ENCODE measurements around the gene HOXA6. TPM values are rescaled to one million over a fixed set of nuclear protein-coding genes. Genes with fewer than 3 reads are reported as not detected.

Gene HOXA6
- polyA plus RNA-seq, 3 donors: not detected

DNA sequence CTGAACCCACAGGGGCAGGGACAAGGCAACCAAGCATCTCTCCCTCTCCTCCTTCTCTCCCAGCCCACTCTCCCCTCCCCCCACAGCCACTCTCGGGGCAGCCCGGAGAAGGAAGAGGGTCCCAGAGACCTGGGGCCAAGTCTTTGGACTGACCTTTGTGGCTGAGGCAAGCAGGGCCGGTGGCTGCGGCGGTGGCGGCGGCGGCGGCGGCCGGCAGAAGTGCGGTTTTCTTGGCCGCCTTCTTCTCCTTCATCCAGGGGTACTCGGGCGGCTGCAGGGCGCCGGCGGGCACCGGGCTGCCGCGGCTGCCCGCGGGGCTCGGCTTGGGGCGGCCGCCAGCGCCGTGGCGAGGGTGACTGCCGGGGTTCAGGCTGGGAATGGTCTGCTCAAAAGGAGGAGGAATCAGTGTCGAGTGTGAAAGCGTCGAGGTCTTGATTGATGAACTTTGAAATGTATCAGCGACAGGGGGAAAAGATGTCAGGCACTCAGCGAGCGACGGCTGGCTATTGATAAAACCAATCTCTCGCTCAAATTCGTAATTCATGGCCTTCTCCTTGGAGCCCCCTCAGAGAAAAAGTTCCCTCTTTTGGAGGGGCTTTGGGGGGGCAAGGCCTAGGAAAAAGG, 45.5 kb downstream of the HOXA6 start:
- WGBS (ENCODE audit: insufficient coverage): 5% methylated on average over 29 of the region's 39 CpGs
- H2AFZ ChIP-seq (ENCODE audit: insufficient read depth, low read depth, low read length, poor library complexity, severe bottlenecking): no peak overlapping the region
- Mint-ChIP-seq H3K9me3 (peaks cover 0 to 46% (median 19%) of the 10 kb centered on the region in 7 donors), H3K36me3 (peaks cover 54 to 57% of the 10 kb centered on the region in 2 donors), H3K4me3 (peak overlapping the region in 1 of 2 donors; percentile 88), H3K4me1 (peaks cover 48% of the 10 kb centered on the region), H3K27ac (peak overlapping the region in 1 of 7 donors; percentile 3), H3K27me3 (ENCODE audit: low read depth in 3 of 3) (peaks cover 76 to 96% (median 84%) of the 10 kb centered on the region in 3 donors)
- H3K36me3 ChIP-seq (replicated peaks in 1 of 2; ENCODE audit: control insufficient read depth in 1 of 2, insufficient read depth in 2 of 2, low read length in 2 of 2): peaks cover 9 to 32% of the 10 kb centered on the region in 2 donors
- H4K20me1 ChIP-seq (ENCODE audit: insufficient read depth, low read length): peaks cover 82% of the 10 kb centered on the region
- H3K9ac ChIP-seq (ENCODE audit: insufficient read depth, low read length, poor library complexity, severe bottlenecking): no peak overlapping the region
- peaks cover 32 to 36% of the 10 kb centered on the region in 2 donors for H3K4me1 ChIP-seq (ENCODE audit: control insufficient read depth in 1 of 2, insufficient read depth in 2 of 2, low read length in 2 of 2)
- no peak overlapping the region for H3K27ac ChIP-seq (ENCODE audit: low read depth in 1 of 2, low read length in 2 of 2)
- peak overlapping the region; percentile 49 for H3K4me2 ChIP-seq (replicated peaks; ENCODE audit: extremely low read depth, low read length, poor library complexity, severe bottlenecking)
- H3K27me3 ChIP-seq (ENCODE audit: control insufficient read depth in 2 of 2, insufficient read depth in 2 of 2, low read length in 2 of 2): peaks cover 56 to 92% of the 10 kb centered on the region in 2 donors
- DNase-seq: no peak
- no peak overlapping the region for H3K4me3 ChIP-seq (replicated peaks in 1 of 3; ENCODE audit: low read depth in 2 of 3, low read length in 3 of 3)
- intact Hi-C loops (cut with micrococcal nuclease): no loop called here
- TF ChIP-seq, protein P1, sequence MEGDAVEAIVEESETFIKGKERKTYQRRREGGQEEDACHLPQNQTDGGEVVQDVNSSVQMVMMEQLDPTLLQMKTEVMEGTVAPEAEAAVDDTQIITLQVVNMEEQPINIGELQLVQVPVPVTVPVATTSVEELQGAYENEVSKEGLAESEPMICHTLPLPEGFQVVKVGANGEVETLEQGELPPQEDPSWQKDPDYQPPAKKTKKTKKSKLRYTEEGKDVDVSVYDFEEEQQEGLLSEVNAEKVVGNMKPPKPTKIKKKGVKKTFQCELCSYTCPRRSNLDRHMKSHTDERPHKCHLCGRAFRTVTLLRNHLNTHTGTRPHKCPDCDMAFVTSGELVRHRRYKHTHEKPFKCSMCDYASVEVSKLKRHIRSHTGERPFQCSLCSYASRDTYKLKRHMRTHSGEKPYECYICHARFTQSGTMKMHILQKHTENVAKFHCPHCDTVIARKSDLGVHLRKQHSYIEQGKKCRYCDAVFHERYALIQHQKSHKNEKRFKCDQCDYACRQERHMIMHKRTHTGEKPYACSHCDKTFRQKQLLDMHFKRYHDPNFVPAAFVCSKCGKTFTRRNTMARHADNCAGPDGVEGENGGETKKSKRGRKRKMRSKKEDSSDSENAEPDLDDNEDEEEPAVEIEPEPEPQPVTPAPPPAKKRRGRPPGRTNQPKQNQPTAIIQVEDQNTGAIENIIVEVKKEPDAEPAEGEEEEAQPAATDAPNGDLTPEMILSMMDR (IDR thresholded peaks at IDR 0.05): no peak
- H3K9me3 ChIP-seq (replicated peaks in 1 of 2; ENCODE audit: control insufficient read depth in 1 of 2, insufficient read depth in 1 of 2, low read length in 2 of 2): peaks cover 0 to 24% of the 10 kb centered on the region in 2 donors
- H3K79me2 ChIP-seq (ENCODE audit: insufficient read depth, low read length): peaks cover 20% of the 10 kb centered on the region

DNA sequence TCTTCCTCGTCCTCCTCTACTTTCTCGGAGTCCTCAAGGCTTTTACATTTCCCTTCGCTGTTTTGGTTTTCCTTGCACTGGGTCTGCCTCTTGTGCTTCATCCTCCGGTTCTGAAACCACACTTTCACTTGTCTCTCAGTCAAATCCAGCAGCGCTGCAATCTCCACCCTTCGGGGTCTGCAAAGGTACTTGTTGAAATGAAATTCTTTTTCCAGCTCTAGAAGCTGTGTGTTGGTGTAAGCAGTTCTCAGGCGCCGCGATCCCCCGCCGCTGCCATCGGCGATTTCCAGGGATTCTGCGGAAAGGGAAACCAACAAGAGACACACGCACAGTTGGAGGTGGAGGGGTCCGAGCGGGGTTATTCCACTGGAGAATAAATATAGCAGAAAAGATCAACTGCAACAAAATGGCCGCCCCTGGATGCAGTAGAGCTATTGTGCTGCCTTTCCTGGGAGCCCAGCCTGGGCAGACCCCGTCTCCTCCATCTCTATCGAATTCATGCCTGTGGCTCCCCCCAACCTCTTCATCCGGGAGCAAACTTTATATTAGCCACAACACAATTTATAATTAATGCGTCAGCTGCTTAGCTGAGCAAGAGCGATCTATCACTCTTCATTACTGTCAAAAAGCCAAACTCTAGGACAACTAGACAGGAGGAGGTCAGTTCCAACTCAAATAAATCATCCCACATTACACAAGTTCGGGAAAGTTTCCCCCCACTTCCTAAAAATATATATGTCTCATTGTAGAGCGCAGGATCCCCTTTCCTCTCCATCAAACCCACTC, 46.2 kb downstream of the HOXA6 start:
- Mint-ChIP-seq H3K4me1 (peaks cover 50% of the 10 kb centered on the region), H3K9me3 (peaks cover 0 to 46% (median 19%) of the 10 kb centered on the region in 7 donors), H3K27ac (no peak overlapping the region), H3K27me3 (ENCODE audit: low read depth in 3 of 3) (peaks cover 77 to 94% (median 84%) of the 10 kb centered on the region in 3 donors), H3K4me3 (peak overlapping the region in 1 of 2 donors; percentile 79), H3K36me3 (peaks cover 54 to 57% of the 10 kb centered on the region in 2 donors)
- intact Hi-C loops (cut with micrococcal nuclease): no loop called here
- Histone ChIP-seq H3K79me2 (ENCODE audit: insufficient read depth, low read length) (peaks cover 27% of the 10 kb centered on the region), H3K4me2 (replicated peaks; ENCODE audit: extremely low read depth, low read length, poor library complexity, severe bottlenecking) (peak overlapping the region; percentile 49), H4K20me1 (ENCODE audit: insufficient read depth, low read length) (peaks cover 83% of the 10 kb centered on the region), H3K27ac (ENCODE audit: low read depth in 1 of 2, low read length in 2 of 2) (no peak overlapping the region), H3K4me1 (ENCODE audit: control insufficient read depth in 1 of 2, insufficient read depth in 2 of 2, low read length in 2 of 2) (peaks cover 38 to 43% of the 10 kb centered on the region in 2 donors), H3K9me3 (replicated peaks in 1 of 2; ENCODE audit: control insufficient read depth in 1 of 2, insufficient read depth in 1 of 2, low read length in 2 of 2) (peaks cover 0 to 24% of the 10 kb centered on the region in 2 donors), H3K36me3 (replicated peaks in 1 of 2; ENCODE audit: control insufficient read depth in 1 of 2, insufficient read depth in 2 of 2, low read length in 2 of 2) (peaks cover 9 to 32% of the 10 kb centered on the region in 2 donors), H2AFZ (ENCODE audit: insufficient read depth, low read depth, low read length, poor library complexity, severe bottlenecking) (no peak overlapping the region), H3K27me3 (ENCODE audit: control insufficient read depth in 2 of 2, insufficient read depth in 2 of 2, low read length in 2 of 2) (peaks cover 56 to 91% of the 10 kb centered on the region in 2 donors), H3K4me3 (replicated peaks in 1 of 3; ENCODE audit: low read depth in 2 of 3, low read length in 3 of 3) (no peak overlapping the region), H3K9ac (ENCODE audit: insufficient read depth, low read length, poor library complexity, severe bottlenecking) (no peak overlapping the region)
- TF ChIP-seq, protein P1 (IDR thresholded peaks at IDR 0.05): no peak
- 98% methylated on average over 17 of the region's 25 CpGs for WGBS (ENCODE audit: insufficient coverage)
- DNase-seq: peak in 1 of 3 donors; percentile 21

Measured in CD14-positive monocyte (primary cell).